Kidney (tissue), 14 donors: ENCODE data around the gene TTLL8. TPM values are rescaled to one million over a fixed set of nuclear protein-coding genes. Genes with fewer than 3 reads are reported as not detected.

Experiments
- DNase-seq, 5 donors: peaks; one replicate each; pipeline ENCODE4 v3.0.0-alpha.2; 2013 to 2020
- FAIRE-seq: peaks from 2 replicates; lab custom pipeline; 2012; peaks lifted over from hg19 to GRCh38; lab: Jason Lieb, UNC
- H3K27ac ChIP-seq, 2 donors: one replicate each; pipeline ENCODE4 v1.7.0; 2013; ENCODE audit warnings: low read depth in 2 of 2, low read length in 2 of 2, inconsistent platforms in 1 of 2
- H3K27me3 ChIP-seq: one replicate; pipeline ENCODE4 v1.7.1; 2013; ENCODE audit warnings: low read length, inconsistent platforms; ENCODE audit not compliant: control insufficient read depth, insufficient read depth
- H3K36me3 ChIP-seq, 3 donors: one replicate each; pipeline versions ENCODE4 v1.7.0 to v1.7.1; 2013; ENCODE audit warnings: low read length in 3 of 3, control low read depth in 1 of 3, inconsistent platforms in 1 of 3; ENCODE audit not compliant: insufficient read depth in 3 of 3, control insufficient read depth in 2 of 3
- H3K4me1 ChIP-seq, 3 donors: one replicate each; pipeline versions ENCODE4 v1.7.0 to v1.7.1; 2013; ENCODE audit warnings: low read length in 3 of 3, inconsistent platforms in 1 of 3, low read depth in 1 of 3; ENCODE audit not compliant: control insufficient read depth in 2 of 3, insufficient read depth in 2 of 3
- H3K4me3 ChIP-seq, 3 donors: one replicate each; pipeline versions ENCODE4 v1.7.0 to v1.8.1; 2013; ENCODE audit warnings: low read length in 3 of 3, control low read depth in 1 of 3, inconsistent platforms in 1 of 3
- H3K9ac ChIP-seq, 3 donors: one replicate each; pipeline versions ENCODE4 v1.7.0 to v1.7.1; 2013; ENCODE audit warnings: low read length in 3 of 3, control low read depth in 1 of 3, inconsistent platforms in 1 of 3
- H3K9me3 ChIP-seq, 3 donors: one replicate each; pipeline versions ENCODE4 v1.7.0 to v1.7.1; 2013; ENCODE audit warnings: low read length in 3 of 3, control low read depth in 1 of 3, inconsistent platforms in 1 of 3; ENCODE audit not compliant: control insufficient read depth in 2 of 3, insufficient read depth in 1 of 3
- CTCF ChIP-seq: IDR thresholded peaks from 3 replicates; pipeline ENCODE4 v1.5.1; 2012; ENCODE audit warnings: mild to moderate bottlenecking, moderate library complexity, borderline replicate concordance; ENCODE audit not compliant: insufficient read depth; ENCODE audit errors: extremely low read depth
- intact Hi-C: fragments of 100-400 bp; cut with DNase I; formaldehyde crosslinking; loops from one replicate; pipeline ENCODE4 v1.11.1; 2022
- polyA plus RNA-seq: library from polyadenylated mRNA; stranded (reverse); fragments of 350-450 nt; fragmentation: Illumina TruSeq; extraction: RNeasy Lipid Tissue Mini Kit (QIAGEN cat#74804); gene quantifications from one replicate; pipeline ENCODE4 v1.2.3, GENCODE V29; 2014; ENCODE audit warnings: low read depth, low replicate concordance; ENCODE audit not compliant: insufficient read depth
- total RNA-seq: library from RNA; stranded (reverse); fragmentation: NEBNext Ultra II Directional; extraction: Animal tissue kit (Norgen Biotek cat#: 25700); gene quantifications from one replicate; pipeline ENCODE4 v1.2.1, GENCODE V29; 2021
- donor health status: control.
- donor health status: control.
- donor health status: control.
- donor health status: control.
- donor health status: control.
- donor health status: DM: yes; HTN: yes; CAD: no.
- donor health status: Normal renal cell carcinoma (clear cell type).

The TTLL8 gene
- total and polyA plus RNA-seq, 2 donors from 2014 or later, result not detected

- intact Hi-C loops, result no loop called here
- FAIRE-seq, result no peak
- no peak for TF ChIP-seq CTCF
- Histone ChIP-seq H3K9ac (no peak overlapping the region), H3K4me3 (no peak overlapping the region), H3K4me1 (no peaks in the 10 kb centered on the region), H3K36me3 (no peaks in the 10 kb centered on the region), H3K27me3 (no peaks in the 10 kb centered on the region), H3K27ac (no peak overlapping the region), H3K9me3 (no peaks in the 10 kb centered on the region)
- peak in 2 of 5 donors; percentile 38 to 44 for DNase-seq
Measured at GRCh38 chr22:50048836-50049235, 9.3 kb downstream of the TTLL8 start.

DNA sequence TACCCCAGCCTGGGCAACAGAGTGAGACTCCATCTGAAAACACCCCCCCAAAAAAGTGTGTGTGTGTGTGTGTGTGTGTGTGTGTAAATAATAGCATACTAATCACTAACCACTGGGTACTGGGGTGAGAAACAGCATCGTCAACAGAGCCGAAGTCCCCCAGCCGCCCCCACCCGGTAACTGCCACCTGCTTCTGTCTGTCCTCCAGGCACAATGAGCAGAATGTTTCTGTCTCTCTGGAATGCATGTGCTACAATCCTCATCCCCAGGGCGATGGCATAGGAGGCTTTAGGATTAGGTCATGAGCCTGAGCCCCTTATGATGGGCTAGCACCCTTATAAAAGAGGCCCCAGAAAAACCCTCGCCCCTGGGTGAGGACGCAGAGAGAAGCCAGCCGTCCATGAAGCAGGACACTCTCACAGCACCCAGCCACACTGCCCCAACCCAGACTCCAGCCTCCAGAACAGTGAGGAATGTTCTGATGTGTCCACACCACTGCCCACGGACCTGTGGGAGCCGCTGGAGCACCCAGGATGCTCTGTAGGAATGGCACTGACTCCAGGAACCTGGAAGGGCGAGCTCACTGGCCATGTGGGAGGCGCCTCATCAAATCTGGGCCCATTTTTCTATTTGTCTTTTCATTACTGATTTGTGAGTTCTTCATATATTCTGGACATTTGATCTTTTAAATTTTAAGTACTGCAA is 9.9 kb downstream of the TTLL8 start:
- H3K9ac ChIP-seq, result no peak overlapping the region
- FAIRE-seq (no peak), DNase-seq (peak in 2 of 5 donors; percentile 26 to 27)
- H3K9me3 ChIP-seq, result no peaks in the 10 kb centered on the region
- intact Hi-C loops, result no loop called here
- no peak for TF ChIP-seq CTCF
- no peaks in the 10 kb centered on the region for H3K4me1 ChIP-seq
- no peak overlapping the region for H3K27ac ChIP-seq
- no peaks in the 10 kb centered on the region for H3K36me3 ChIP-seq
- no peak overlapping the region for H3K4me3 ChIP-seq
- H3K27me3 ChIP-seq, result no peaks in the 10 kb centered on the region

DNA sequence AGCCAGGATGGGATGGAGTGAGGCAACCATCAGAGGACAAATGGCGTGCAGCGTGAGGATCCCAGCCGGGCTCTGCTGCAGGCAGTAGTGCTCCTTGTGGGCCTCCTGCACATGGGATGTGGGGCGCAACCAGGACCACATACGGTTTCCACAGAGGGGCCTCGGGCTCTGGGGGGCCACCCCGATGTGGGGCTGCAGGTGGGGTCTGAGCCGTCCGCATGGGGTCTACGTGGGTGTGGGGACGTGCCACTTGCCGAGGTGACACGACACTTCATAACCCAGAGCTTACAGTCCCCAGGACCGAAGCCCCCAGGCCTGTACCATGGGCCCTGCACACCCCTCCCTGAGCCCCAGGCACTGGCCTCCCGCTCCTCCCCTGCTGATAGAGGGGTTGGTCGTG is 10.8 kb downstream of the TTLL8 start:
- DNase-seq, result peak in 2 of 5 donors; percentile 16 to 64
- no peaks in the 10 kb centered on the region for H3K27me3 ChIP-seq
- no peak overlapping the region for H3K27ac ChIP-seq
- TF ChIP-seq CTCF, result no peak
- H3K4me1 ChIP-seq, result no peaks in the 10 kb centered on the region
- H3K4me3 ChIP-seq, result no peak overlapping the region
- intact Hi-C loops, result no loop called here
- H3K9me3 ChIP-seq, result no peaks in the 10 kb centered on the region
- no peak for FAIRE-seq
- no peak overlapping the region for H3K9ac ChIP-seq
- H3K36me3 ChIP-seq, result no peaks in the 10 kb centered on the region
